B cell (primary cell): Measurements from ENCODE around the gene CTNNA2. TPM values are rescaled to one million over a fixed set of nuclear protein-coding genes. Genes with fewer than 3 reads are reported as not detected.

ENCODE experiments used
- ATAC-seq: fragments of 200-7000 bp; cut with Tn5 transposase; one replicate; pipeline ENCODE4 v1.10.0; 2021; ENCODE audit warnings: low read depth, mild to moderate bottlenecking, moderate number of reproducible peaks, moderate library complexity
- CTCF ChIA-PET: fragments of 350-600 bp; sonication (Branson Sonifier 250); formaldehyde crosslinking; loops from one replicate; lab custom pipeline; 2021; ENCODE audit warnings: antibody characterized with exemption, inconsistent platforms; lab: Charles Lee
- POLR2A ChIA-PET: fragments of 350-600 bp; sonication (Branson Sonifier 250); formaldehyde crosslinking; loops from one replicate; lab custom pipeline; 2021; ENCODE audit warnings: antibody characterized with exemption; lab: Charles Lee
- DNase-seq: peaks from one replicate; pipeline ENCODE4 v3.0.0; 2013
- H2AFZ ChIP-seq: 2 replicates; pipeline ENCODE4 v1.6.1; 2012; ENCODE audit warnings: mild to moderate bottlenecking, low read depth, low read length; ENCODE audit not compliant: insufficient read depth, poor library complexity, severe bottlenecking
- H3K27ac ChIP-seq, 2 donors: 1 replicate in 1 of 2; 2 replicates in 1 of 2; pipeline ENCODE4 v1.5.1; 2012 to 2013; ENCODE audit warnings: low read length in 2 of 2, mild to moderate bottlenecking in 2 of 2, moderate library complexity in 1 of 2
- H3K27me3 ChIP-seq, 4 experiments: fragments of 200-600 bp in 1 of 4; sonication (generic) in 1 of 4; replicated peaks in 1 of 4; 1 replicate in 2 of 4; 2 replicates in 2 of 4; pipeline versions ENCODE4 v1.6.1 to v1.7.0; 2013 to 2016; ENCODE audit warnings: low read length in 3 of 4, mild to moderate bottlenecking in 2 of 4, mixed read lengths in 1 of 4, moderate library complexity in 1 of 4; ENCODE audit not compliant: insufficient read depth in 4 of 4, control insufficient read depth in 3 of 4; ENCODE audit errors: control extremely low read depth in 1 of 4
- H3K36me3 ChIP-seq, 2 experiments: replicated peaks in 1 of 2; 1 replicate in 1 of 2; 2 replicates in 1 of 2; pipeline versions ENCODE4 v1.6.1 to v1.7.1; 2013; ENCODE audit warnings: low read length in 1 of 2; ENCODE audit not compliant: insufficient read depth in 2 of 2, control insufficient read depth in 1 of 2; ENCODE audit errors: control extremely low read depth in 1 of 2, extremely low read depth in 1 of 2
- H3K4me1 ChIP-seq, 2 donors: fragments of 200-600 bp in 1 of 2; sonication (generic) in 1 of 2; 1 replicate in 1 of 2; 2 replicates in 1 of 2; pipeline versions ENCODE4 v1.5.1 to v1.6.1; 2013 to 2017; ENCODE audit warnings: low read length in 2 of 2; ENCODE audit not compliant: control insufficient read depth in 2 of 2, insufficient read depth in 2 of 2
- H3K4me2 ChIP-seq: replicated peaks from 2 replicates; pipeline ENCODE3; 2012; ENCODE audit warnings: mild to moderate bottlenecking, low read depth, low read length; ENCODE audit not compliant: poor library complexity, severe bottlenecking
- H3K4me3 ChIP-seq, 5 experiments: fragments of 200-600 bp in 1 of 5; sonication (generic) in 1 of 5; 1 replicate in 3 of 5; 2 replicates in 2 of 5; pipeline versions ENCODE4 v1.5.1 to v1.7.0; 2011 to 2016; ENCODE audit warnings: low read length in 4 of 5, mild to moderate bottlenecking in 4 of 5, low read depth in 2 of 5, control low read depth in 1 of 5, moderate library complexity in 1 of 5; ENCODE audit not compliant: insufficient read depth in 1 of 5; ENCODE audit errors: control extremely low read depth in 1 of 5, extremely low read depth in 1 of 5
- H3K79me2 ChIP-seq: fragments of 200-600 bp; sonication (generic); one replicate; pipeline ENCODE4 v1.6.0; 2016; ENCODE audit warnings: low read length; ENCODE audit not compliant: control insufficient read depth, insufficient read depth
- H3K9ac ChIP-seq: fragments of 200-600 bp; sonication (generic); 2 replicates; pipeline ENCODE4 v1.6.1; 2017; ENCODE audit warnings: mild to moderate bottlenecking, low read length, moderate library complexity
- H3K9me3 ChIP-seq, 3 donors: one replicate each; pipeline versions ENCODE4 v1.6.1 to v1.7.1; 2013; ENCODE audit warnings: low read length in 2 of 3; ENCODE audit not compliant: control insufficient read depth in 2 of 3, insufficient read depth in 1 of 3; ENCODE audit errors: control extremely low read depth in 1 of 3
- H4K20me1 ChIP-seq: 2 replicates; pipeline ENCODE4 v1.6.0; 2012; ENCODE audit warnings: mild to moderate bottlenecking, low read length; ENCODE audit not compliant: insufficient read depth, control insufficient read depth, poor library complexity, severe bottlenecking
- H3K27ac Mint-ChIP-seq: one replicate; pipeline ENCODE4 v1.8.0; 2021; ENCODE audit warnings: mixed read lengths
- H3K27me3 Mint-ChIP-seq: one replicate; pipeline ENCODE4 v1.8.0; 2021; ENCODE audit warnings: mixed read lengths
- H3K4me1 Mint-ChIP-seq: one replicate; pipeline ENCODE4 v1.8.0; 2021; ENCODE audit warnings: mixed read lengths
- H3K4me3 Mint-ChIP-seq: one replicate; pipeline ENCODE4 v1.8.0; 2021; ENCODE audit warnings: mixed read lengths
- H3K9me3 Mint-ChIP-seq: one replicate; pipeline ENCODE4 v1.8.0; 2022; ENCODE audit warnings: mixed read lengths; ENCODE audit not compliant: insufficient read depth
- EZH2 ChIP-seq: IDR thresholded peaks from 2 replicates; pipeline ENCODE4 v1.6.1; 2012; ENCODE audit warnings: borderline replicate concordance, low read depth, mild to moderate bottlenecking, moderate library complexity, low read length; ENCODE audit not compliant: insufficient read depth, poor library complexity, severe bottlenecking
- WGBS: methylation state at CpG from one replicate; pipeline ENCODE4 v1.1.5; 2013; ENCODE audit warnings: missing lambda C conversion rate; ENCODE audit not compliant: insufficient coverage; 5-methylcytosine and 5-hydroxymethylcytosine counted together
- intact Hi-C: fragments of 100-400 bp; cut with micrococcal nuclease; formaldehyde crosslinking; loops from one replicate; pipeline ENCODE4 v1.10.0; 2022
- polyA plus RNA-seq: library from polyadenylated mRNA; depleted of rRNA; stranded (reverse); fragments of >200 nt; gene quantifications from 2 replicates; pipeline ENCODE4 v1.2.3, GENCODE V29; 2012
- total RNA-seq, 2 donors: library from RNA; stranded (reverse); fragments of 120-200 nt in 1 of 2; gene quantifications; 1 replicate in 1 of 2; 2 replicates in 1 of 2; pipeline versions ENCODE4 v1.2.3 to v1.2.4, GENCODE V29; 2013 to 2022
- TF ChIP-seq, protein P1 (sequence below): fragments of 200-600 bp; IDR thresholded peaks from one replicate; pipeline ENCODE4 v1.8.0; 2022; ENCODE audit warnings: antibody characterized with exemption, mild to moderate bottlenecking

CTNNA2 gene
- total and polyA plus RNA-seq, 2 donors (not counting 1 experiment from before 2014, with no cell fraction given) = not detected

DNA sequence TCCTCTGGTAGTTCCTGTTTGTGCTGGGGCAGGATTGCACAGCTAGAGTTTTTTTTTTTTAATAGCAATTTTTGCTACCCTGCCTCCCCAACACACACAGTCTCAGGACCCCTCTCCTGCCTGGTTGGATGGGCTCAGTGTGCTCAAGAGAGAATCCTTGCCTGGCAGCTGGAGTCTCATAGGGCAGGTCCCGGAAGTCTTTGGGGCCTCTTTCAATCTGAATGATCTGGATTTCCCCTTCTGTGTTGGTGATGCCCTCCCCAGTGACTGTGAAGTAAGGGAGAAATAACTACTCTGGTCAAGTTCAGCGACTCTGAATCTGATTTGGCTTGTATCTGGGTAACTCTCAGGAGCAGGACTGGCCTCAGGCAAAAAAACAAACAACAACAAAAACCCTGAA lies 1012.3 kb downstream of the CTNNA2 start:
- WGBS = 50% methylated on average over 1 of the region's 2 CpGs
- Histone ChIP-seq H3K9me3 (peaks cover 0 to 10% (median 0%) of the 10 kb centered on the region in 3 donors), H3K4me2 (no peak overlapping the region), H3K27ac (no peak overlapping the region), H3K4me3 (no peak overlapping the region), H3K9ac (no peak overlapping the region), H4K20me1 (no peaks in the 10 kb centered on the region), H3K27me3 (no peaks in the 10 kb centered on the region), H3K4me1 (no peaks in the 10 kb centered on the region), H3K36me3 (no peaks in the 10 kb centered on the region), H2AFZ (no peak overlapping the region), H3K79me2 (no peaks in the 10 kb centered on the region)
- TF ChIP-seq, protein P1, sequence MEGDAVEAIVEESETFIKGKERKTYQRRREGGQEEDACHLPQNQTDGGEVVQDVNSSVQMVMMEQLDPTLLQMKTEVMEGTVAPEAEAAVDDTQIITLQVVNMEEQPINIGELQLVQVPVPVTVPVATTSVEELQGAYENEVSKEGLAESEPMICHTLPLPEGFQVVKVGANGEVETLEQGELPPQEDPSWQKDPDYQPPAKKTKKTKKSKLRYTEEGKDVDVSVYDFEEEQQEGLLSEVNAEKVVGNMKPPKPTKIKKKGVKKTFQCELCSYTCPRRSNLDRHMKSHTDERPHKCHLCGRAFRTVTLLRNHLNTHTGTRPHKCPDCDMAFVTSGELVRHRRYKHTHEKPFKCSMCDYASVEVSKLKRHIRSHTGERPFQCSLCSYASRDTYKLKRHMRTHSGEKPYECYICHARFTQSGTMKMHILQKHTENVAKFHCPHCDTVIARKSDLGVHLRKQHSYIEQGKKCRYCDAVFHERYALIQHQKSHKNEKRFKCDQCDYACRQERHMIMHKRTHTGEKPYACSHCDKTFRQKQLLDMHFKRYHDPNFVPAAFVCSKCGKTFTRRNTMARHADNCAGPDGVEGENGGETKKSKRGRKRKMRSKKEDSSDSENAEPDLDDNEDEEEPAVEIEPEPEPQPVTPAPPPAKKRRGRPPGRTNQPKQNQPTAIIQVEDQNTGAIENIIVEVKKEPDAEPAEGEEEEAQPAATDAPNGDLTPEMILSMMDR = no peak
- no peak for TF ChIP-seq EZH2
- H3K4me1 Mint-ChIP-seq = no peaks in the 10 kb centered on the region
- ChIA-PET CTCF (interaction anchor here (0.7 kb wide), 1 partner anchor 15 kb away, joined by 3 read pairs; no protein-coding TSS in a partner anchor), POLR2A (no interaction called here)
- H3K4me3 Mint-ChIP-seq = no peak overlapping the region
- intact Hi-C loops = no loop called here
- DNase-seq (no peak), ATAC-seq (no peak)
- peaks cover 2% of the 10 kb centered on the region for H3K9me3 Mint-ChIP-seq
- no peaks in the 10 kb centered on the region for H3K27me3 Mint-ChIP-seq
- H3K27ac Mint-ChIP-seq = no peak overlapping the region

DNA sequence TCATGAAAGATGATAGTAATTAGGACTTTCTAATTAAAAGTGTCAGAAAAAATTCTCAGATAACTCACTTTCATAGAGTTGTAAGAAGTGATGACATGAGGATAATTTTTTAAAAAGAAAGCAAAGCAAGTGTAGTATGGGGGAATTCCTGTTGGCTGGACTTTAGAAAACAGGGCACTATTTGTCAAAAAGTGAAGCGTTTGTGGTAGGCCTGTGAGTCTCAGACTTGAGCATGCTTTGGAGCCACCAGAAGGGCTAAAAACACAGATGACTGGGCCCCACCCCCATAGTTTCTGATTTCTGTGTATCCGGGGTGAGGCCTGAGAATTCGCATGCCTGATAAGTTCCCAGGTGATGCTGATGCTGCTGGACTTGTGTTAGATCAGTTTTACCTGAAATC lies 1014.3 kb downstream of the CTNNA2 start:
- Mint-ChIP-seq H3K27ac (no peak overlapping the region), H3K4me3 (no peak overlapping the region), H3K27me3 (no peaks in the 10 kb centered on the region), H3K4me1 (no peaks in the 10 kb centered on the region), H3K9me3 (peaks cover 2% of the 10 kb centered on the region)
- H3K9me3 ChIP-seq = peaks cover 0 to 8% (median 0%) of the 10 kb centered on the region in 3 donors
- H3K79me2 ChIP-seq = no peaks in the 10 kb centered on the region
- intact Hi-C loops = no loop called here
- ChIA-PET POLR2A (no interaction called here), CTCF (no interaction called here)
- H2AFZ ChIP-seq = no peak overlapping the region
- H3K4me3 ChIP-seq = no peak overlapping the region
- no peak overlapping the region for H3K27ac ChIP-seq
- TF ChIP-seq, protein P1 = no peak
- TF ChIP-seq EZH2 = no peak
- no peaks in the 10 kb centered on the region for H3K27me3 ChIP-seq
- no peaks in the 10 kb centered on the region for H3K4me1 ChIP-seq
- DNase-seq (no peak), ATAC-seq (no peak)
- H3K36me3 ChIP-seq = no peaks in the 10 kb centered on the region
- WGBS = 94% methylated on average over 3 of the region's 3 CpGs
- no peak overlapping the region for H3K4me2 ChIP-seq
- H4K20me1 ChIP-seq = no peaks in the 10 kb centered on the region
- no peak overlapping the region for H3K9ac ChIP-seq
